ACHN (cell line): ENCODE results near the gene FGGY.
"Not testable (repeated sequence)": the region's sequence is repeated elsewhere in the genome, so short reads cannot be mapped to it uniquely, and the experiment has no call there.

ENCODE experiments used
- DNase-seq: peaks from one replicate; pipeline ENCODE4 v3.0.0-alpha.2; 2015
- in situ Hi-C: cut with HindIII; loops from 2 replicates; pipeline ENCODE4 v1.10.0; 2017; ENCODE audit warnings: low sequenced_read_pairs, low pct_ligation_motif_present, low pct_unique_long_range_greater_than_20kb

Gene FGGY

DNA sequence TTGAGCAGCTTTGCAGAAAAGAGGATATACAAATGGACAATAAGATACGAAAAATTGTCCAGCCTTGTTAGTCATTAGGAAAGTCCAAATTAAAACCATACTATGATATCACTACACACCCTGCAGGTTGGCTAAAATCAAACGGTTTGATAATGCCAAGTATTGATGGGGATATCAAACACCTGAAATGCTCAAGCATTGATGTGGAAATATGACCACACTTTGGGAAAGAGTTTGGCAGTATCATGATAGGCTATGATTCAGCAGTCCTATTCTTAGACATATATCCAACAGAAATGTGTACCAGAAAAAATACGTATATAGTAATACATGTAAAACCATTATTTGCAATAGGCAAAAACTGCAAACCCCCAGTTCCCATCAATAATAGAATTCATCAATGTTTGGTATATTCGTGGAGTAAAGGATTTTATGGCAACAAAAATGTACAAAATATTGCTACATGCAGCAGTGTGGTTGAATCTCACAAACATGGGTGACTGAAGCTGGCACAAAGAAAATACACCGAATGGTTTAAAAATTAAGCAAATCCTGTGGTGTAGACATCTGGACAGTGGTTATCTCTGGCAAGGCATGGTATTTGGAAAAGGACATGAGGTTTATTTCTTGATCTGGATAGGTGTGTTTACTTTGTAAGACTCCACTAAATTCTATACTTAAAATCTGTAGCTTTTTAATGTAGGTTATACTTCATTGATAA, 243.2 kb downstream of the FGGY start:
- in situ Hi-C loops: no loop called here
- DNase-seq: no peak

DNA sequence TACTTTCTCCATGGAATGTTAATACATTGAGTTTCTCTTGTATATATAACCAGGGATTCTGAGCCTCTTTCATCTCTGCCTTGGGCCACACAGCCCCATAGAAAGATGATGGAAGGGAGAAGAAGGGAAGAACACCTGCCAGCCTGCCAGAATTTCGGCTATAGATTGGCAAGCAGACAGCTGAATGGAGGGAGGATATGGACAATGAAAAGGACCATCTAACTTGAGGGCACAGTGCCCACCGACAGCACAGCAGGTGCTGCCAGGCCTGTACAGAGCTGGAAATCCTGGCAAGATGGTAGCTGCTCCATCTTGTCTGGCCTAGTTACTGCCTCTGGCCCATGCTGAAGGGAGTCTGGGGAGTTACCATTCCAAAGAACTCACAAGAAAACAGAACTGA, 244.3 kb downstream of the FGGY start:
- in situ Hi-C loops: no loop called here
- no peak for DNase-seq

DNA sequence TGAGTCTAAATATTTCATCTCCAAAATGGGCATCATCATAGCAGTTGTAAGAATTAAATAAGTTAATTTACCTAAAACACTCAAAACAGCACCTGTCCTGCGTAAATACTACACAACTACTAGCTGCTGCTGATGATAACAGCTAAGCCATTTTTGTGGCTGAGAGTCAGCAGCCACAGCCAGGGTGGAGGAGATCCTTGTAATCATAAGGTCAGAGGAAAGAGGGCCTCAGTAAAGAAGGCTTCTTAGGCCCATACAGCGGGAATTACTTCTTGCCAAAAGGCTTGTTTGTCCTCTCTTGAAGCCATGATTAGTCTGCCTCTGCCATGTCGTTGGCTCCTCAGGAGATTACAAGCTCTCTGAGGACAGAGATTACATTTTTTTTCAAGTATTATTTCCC, 245.0 kb downstream of the FGGY start:
- no peak for DNase-seq
- in situ Hi-C loops: no loop called here

DNA sequence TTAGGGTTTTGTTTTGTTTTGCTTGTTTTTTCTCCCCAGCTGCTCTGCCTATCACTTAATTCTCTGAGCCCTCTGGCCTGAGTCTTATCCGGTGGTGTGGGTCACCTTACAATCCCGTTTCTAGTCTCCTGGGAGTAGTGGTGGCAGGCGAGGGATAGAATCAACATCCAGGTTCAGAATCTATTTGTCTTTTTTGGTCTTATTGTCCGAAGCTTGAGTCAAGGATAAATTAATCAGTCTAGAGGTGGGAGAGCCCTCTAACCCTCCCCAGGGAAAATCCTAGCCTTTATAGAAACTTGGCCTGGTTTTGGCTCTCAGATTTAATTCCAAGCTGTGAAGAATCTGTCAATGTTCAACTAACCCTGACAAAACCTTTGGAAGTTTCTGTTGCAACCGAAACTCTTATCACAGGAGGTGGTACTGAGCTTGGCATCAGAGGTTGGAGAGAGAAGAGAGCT, 246.3 kb downstream of the FGGY start:
- DNase-seq: peak; percentile 19

DNA sequence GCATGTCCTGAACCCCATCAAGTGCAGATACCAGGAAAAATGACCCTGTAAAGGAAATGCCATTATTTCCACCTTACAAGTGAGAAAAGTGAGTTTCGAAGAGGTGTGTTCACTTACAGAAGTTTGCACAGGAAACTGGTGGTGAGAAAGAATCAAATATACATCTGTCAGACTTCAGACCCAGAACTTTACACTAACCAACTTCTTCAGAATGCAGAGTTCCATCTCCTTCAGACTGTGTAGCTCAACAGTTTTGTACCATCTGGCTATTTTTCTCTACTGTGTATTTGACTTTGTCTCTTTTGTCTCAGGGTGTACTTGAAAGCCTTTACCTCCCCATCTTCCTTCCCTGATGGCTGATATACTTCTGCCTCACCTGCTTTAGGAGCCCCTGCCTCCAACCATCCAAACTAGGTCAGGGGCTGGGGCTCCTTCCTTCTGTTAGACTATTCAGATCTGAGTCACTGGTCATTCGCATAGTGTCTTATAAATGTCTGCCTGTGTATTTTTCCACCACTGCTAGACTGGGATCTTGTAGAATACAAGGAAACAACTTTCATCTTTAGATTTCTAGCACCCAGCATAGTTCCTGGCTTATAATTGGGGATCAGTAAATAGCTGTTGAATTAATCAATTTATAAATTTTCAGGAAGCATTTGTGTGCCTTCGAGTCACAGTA, 247.9 kb downstream of the FGGY start:
- in situ Hi-C loops: no loop called here
- DNase-seq: no peak

More for the DNA sequence above, 246.3 kb downstream of the FGGY start:
- in situ Hi-C loops: no loop called here

DNA sequence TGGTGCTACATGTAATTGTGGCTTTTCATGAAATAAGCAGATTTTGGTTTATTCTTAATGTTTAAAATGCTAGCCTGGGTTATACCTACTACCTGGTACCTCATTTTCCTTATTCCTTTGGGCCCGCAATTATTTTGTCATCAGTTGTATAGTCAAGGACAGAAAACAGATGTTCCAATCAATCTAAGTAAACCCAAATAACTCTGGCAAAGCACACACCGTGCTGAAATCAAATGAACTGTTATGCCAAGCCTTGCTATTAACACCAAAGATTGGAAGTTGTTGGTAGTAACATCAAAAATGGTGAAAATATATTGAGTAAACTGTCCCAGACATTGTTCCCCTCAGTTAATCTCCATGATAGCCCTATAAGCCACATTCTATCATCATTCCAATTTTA, 248.9 kb downstream of the FGGY start:
- in situ Hi-C loops: no loop called here
- DNase-seq: no peak

- in situ Hi-C loops: no loop called here
- DNase-seq: no peak
These were observed 252.4 kb downstream of the FGGY start for GRCh38 chr1:59549066-59549837.

DNA sequence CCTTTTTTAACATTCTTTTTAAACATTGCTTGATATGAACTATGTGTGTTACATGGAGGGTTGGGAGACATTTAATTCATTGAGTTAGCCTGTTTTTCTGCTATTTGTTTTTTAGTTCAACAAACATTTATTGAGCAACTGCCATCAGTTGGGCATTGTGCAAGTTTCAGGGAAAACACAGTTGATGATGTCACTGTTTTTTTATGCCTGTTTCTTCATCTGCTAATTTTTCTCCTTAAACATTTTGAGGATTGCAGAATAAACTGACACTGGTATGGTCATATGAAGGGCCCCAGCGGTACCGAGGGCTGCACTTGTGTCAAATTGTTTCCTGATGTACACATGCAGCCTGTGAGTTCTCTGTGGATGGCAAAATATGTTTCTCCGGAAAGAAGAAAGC, 253.0 kb downstream of the FGGY start:
- DNase-seq: no peak
- in situ Hi-C loops: no loop called here

DNA sequence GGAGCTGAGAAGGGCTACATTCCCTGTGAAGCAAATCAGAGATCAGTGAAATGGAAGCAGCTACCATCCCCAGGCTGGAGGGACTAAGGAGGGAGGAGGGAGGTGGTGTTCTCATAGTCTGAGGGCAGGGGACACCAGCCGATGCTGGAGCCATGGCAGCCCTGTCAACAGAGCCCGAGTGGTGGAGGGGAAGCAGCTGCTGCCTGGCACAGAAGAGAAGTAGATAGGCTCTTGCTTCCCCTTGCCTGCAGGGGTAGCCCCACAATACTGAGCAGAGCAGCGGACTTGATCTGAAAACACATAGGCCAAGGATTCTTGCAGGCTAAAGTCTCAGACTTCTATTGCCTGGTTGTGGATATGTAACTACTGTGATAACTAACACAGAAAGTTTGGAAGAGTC, 255.1 kb downstream of the FGGY start:
- in situ Hi-C loops: no loop called here
- DNase-seq: no peak

GRCh38 chr1:59553371-59553770, 256.5 kb downstream of the FGGY start:
- in situ Hi-C loops: no loop called here
- DNase-seq: no peak

DNA sequence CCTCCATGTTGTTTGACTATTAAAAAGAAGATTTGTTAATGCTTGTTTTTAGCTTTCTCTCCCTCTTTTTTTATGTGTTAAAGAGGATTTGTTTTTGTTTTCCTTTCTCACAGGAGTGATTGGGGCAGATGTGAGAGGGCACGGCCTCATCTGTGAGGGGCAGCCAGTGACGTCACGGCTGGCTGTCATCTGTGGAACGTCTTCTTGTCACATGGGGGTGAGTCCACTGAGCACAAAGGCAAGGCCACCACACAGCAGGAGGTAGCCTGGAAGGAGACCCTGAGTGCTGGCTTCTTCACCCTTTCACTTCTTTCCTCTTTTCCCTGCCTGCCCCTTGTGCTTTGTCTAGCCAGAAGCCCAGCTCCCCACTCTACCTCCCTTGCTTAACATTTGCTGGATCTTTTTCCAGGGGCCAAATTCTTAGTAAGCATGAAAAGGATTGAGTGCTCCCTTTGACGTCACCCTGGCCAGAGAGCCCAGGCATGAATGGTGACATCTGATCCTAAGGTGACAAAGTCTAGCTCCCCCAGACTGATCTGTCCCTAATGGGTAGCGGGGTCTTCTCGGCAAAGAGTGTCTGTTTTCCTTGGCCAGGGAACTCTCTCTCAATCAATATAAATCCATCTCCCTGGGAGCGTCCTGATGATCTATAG, 257.2 kb downstream of the FGGY start:
- no peak for DNase-seq
- in situ Hi-C loops: no loop called here

DNA sequence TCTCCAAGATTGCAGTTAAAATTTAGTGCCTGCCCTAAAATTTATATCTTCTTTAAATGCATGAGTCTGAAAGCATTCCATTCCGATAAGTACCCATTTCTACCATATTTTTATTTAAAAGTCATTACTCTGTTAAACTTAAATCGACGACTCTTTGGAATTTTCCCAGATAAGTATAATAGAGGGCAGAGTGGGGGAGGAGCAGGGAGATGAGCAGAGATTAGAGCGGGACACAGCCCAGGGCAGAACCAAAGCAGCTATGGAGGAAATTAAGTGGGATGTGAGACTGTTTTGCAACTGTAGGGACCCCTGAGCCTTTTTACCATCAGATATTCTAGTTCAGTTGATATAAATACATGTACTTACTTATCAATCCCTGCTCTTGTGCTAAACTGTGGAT, 257.9 kb downstream of the FGGY start:
- in situ Hi-C loops: no loop called here
- DNase-seq: no peak

- in situ Hi-C loops: no loop called here
- DNase-seq: no peak
These were observed 259.5 kb downstream of the FGGY start for GRCh38 chr1:59556398-59556797.

DNA sequence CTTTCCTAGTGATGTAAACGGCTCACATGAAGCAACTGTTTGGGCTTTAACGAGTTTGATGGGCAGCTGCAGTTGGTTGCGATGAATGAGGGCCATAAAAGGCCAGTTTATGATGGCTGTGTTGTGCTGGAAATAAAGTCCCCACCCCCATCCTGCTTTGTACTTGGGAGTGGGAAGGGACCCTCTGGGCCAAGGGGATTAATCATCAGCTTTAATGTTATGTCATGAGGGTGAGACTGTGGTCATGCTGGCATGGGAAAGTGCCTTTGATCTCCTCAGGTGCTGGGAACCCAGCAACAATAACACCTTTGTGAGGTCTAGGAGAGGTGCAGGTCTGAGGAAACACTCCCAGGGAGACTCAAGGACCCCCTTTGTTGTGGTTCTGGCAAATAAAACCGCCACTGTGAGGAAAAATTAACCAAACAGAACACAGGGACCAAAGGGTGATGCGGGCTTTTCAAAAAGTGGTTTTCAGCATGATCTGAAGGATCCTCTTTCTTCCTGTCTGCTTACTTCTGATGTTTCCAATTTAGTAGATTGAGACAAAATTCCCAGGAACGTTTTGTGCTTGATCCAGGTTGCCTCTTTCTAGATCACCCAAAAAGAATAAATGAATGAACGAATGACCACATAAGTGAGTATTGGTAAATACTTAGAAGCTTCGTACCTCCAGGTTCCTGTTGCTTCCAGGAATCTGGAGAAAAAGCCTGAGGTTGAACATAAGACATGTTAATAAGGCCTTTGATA, 260.1 kb downstream of the FGGY start:
- DNase-seq: no peak
- in situ Hi-C loops: no loop called here

- DNase-seq: no peak
- in situ Hi-C loops: no loop called here
These were observed 260.6 kb downstream of the FGGY start for GRCh38 chr1:59557549-59557885.

- in situ Hi-C loops, DNase-seq: not testable (repeated sequence)
These were observed 261.7 kb downstream of the FGGY start for GRCh38 chr1:59558580-59558979.

- DNase-seq: no peak
- in situ Hi-C loops: no loop called here
These were observed 264.0 kb downstream of the FGGY start for GRCh38 chr1:59560807-59561450.

- no peak for DNase-seq
- in situ Hi-C loops: no loop called here
These were observed 264.9 kb downstream of the FGGY start for GRCh38 chr1:59561796-59562195.
